ENCODE data around the gene MXRA8.
"Not testable (repeated sequence)": the region's sequence is repeated elsewhere in the genome, so short reads cannot be mapped to it uniquely, and the experiment has no call there.

Gene MXRA8

GRCh38 chr1:1394116-1394515 is 35.8 kb upstream of the MXRA8 start:
- DNase-seq (ENCODE audit: extremely low spot score, insufficient read length, low read depth): no peak
- FAIRE-seq: no peak

- DNase-seq (ENCODE audit: extremely low spot score, insufficient read length, low read depth) (no peak), FAIRE-seq (no peak)
Observed at GRCh38 chr1:1393428-1393827, 35.1 kb upstream of the MXRA8 start.

DNA sequence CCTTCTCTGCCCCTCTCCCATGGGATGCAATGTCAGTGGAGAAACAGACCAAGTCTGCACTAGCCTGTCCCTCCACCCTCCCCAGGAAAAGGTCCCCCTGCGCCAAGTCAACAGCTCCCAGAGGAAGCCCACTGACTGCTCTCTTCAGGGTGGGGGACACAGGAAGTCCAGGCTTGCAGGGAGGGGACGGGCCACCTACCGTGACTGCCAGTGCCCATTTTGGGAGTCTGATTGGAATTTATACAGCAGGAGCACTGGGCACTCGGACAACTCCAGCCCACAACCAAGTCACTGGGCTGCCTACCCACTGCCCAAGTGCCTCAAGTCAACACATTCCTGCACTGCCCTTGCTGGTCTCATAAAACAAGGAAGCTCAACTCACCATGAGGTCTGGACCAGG is 34.7 kb upstream of the MXRA8 start:
- no peak for DNase-seq (ENCODE audit: extremely low spot score, insufficient read length, low read depth)
- FAIRE-seq: no peak

DNA sequence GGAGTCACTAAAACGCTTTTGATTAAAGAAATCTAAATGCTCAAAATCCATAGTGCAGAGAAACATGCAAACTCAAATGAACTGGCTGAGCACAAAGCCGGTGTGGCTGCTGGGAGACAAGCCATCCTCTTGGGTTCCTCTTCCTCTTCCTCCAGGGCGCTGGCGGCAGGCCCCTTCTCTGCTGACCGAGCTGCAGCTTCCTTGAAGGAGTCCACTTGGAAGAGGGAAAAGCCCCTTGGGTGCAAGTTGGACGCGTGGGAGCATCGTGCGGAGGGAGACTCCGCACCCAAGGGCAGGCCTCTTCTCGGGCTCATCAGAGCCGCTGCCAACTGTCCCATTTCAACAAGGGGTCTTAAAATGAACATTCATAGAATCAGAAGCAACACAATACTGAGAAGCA is 32.9 kb upstream of the MXRA8 start:
- FAIRE-seq: no peak
- no peak for DNase-seq (ENCODE audit: extremely low spot score, insufficient read length, low read depth)

GRCh38 chr1:1390675-1391074 is 32.3 kb upstream of the MXRA8 start:
- DNase-seq (ENCODE audit: extremely low spot score, insufficient read length, low read depth) (no peak), FAIRE-seq (no peak)

DNA sequence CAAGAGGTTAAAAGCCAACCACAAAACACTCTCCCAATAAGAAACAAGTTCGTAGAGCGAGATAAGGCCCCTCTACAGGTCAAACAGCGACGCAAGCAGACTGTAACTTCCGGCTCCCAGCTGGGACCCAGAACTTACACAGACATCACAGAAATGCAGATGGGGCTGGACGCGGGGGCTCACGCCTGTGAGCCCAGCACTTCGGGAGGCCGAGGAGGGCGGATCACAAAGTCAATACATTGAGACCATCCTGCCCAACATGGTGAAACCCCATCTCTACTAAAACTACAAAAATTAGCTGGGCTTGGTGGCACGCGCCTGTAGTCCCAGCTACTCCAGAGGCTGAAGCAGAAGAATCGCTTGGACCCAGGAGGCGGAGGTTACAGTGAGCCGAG is 29.7 kb upstream of the MXRA8 start:
- DNase-seq (ENCODE audit: extremely low spot score, insufficient read length, low read depth) (no peak), FAIRE-seq (no peak)

DNA sequence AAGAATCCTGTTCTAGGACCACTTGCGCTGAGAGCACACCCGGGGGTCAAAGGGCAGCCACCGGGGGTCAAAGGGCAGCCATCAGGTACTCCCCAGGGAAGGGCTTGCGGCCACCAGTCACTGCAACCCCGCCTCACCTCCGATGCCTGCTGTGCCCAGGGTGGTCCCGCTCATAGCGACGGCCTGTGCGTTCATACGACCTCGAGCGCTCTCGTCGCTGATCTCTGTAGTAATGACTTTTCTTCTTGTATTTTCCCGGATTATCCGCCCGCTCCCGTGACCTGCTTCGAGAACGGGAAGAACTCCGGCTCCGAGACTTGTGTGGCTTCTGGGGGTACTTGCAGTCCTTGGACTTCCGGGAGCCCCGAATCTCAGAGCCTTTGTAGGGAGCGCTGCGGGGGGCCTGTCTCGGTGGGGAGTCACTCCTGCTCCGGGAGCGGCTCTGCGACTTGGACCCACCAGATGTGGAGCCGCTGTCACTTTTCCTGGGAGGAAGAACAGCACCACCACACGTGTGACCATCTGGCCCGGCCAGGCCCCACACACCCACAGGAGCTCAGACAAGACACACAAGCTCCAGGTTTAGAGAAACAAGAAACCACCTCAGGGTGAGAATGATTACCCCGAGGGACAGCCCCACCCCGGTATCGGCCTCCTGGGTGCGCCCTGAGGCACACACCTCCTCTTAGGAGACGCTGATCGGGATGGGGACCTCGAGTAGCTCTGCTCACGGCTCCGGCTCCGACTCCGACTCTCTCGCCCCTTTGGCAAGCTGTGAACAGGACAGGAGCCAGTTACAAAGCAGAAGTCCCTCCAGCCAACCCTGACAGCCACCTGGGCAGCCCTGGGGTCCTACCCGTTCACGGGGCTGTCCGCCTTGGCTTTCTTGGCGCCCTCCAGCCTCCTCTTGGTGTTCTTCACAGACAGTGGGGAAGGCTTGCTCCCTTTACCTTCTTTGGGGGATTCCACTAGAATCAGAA is 29.0 kb upstream of the MXRA8 start:
- FAIRE-seq: no peak
- no peak for DNase-seq (ENCODE audit: extremely low spot score, insufficient read length, low read depth)

- FAIRE-seq: no peak
- no peak for DNase-seq (ENCODE audit: extremely low spot score, insufficient read length, low read depth)
Observed at GRCh38 chr1:1385931-1386330, 27.6 kb upstream of the MXRA8 start.

DNA sequence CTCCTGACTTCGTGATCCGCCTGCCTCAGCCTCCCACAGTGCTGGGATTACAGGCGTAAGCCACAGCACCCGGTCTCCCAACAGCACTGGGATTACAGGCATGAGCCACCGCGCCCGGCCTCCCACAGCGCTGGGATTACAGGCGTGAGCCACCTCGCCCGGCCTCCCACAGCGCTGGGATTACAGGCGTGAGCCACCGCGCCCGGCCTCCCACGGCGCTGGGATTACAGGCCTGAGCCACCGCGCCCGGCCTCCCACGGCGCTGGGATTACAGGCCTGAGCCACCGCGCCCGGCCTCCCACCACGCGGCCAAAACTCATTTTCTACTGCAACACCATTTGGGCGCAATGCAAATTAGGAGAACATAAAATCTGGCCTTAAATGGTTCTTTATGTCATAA is 27.0 kb upstream of the MXRA8 start:
- FAIRE-seq; DNase-seq (ENCODE audit: extremely low spot score, insufficient read length, low read depth): not testable (repeated sequence)

DNA sequence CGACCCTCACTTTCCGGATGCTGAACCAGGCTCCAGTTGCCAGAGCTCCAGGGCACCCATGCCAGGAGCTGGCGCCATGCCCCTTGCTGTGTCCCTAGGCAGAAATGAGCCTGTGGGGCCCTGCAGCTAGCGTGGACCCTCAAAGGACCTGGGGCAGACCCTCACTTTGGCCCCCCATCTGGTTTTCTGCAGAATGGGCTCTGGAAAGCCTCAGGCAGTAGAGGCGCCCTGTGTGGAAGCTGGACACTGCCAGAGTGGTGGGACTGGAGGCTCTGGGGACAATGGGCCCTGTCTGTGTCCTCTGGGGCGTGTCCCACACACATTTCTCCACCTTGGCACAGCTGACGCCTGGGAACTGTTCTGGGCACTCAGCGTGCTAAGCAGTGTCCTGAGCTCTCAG is 22.9 kb upstream of the MXRA8 start:
- FAIRE-seq: no peak
- DNase-seq (ENCODE audit: extremely low spot score, insufficient read length, low read depth): no peak

DNA sequence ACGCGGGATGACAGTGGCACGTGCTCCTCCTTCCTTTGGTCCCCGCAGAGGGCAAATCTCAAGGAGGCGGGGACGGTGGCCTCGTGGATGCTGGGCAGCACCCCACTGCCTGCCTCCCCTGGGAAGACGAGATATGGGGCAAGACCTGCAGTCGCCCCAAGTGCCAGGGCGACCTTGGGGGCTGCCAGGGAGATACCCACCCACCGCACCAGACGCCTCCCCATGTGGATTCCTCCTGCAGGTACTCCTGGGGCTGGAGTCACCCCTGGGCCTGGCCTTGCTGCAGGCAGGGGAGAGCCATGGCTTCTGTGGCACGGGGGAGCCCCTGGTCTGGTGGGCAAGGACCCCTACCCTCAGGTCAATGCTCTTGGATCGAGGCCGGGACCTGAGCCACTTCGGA is 22.5 kb upstream of the MXRA8 start:
- no peak for DNase-seq (ENCODE audit: extremely low spot score, insufficient read length, low read depth)
- FAIRE-seq: no peak

DNA sequence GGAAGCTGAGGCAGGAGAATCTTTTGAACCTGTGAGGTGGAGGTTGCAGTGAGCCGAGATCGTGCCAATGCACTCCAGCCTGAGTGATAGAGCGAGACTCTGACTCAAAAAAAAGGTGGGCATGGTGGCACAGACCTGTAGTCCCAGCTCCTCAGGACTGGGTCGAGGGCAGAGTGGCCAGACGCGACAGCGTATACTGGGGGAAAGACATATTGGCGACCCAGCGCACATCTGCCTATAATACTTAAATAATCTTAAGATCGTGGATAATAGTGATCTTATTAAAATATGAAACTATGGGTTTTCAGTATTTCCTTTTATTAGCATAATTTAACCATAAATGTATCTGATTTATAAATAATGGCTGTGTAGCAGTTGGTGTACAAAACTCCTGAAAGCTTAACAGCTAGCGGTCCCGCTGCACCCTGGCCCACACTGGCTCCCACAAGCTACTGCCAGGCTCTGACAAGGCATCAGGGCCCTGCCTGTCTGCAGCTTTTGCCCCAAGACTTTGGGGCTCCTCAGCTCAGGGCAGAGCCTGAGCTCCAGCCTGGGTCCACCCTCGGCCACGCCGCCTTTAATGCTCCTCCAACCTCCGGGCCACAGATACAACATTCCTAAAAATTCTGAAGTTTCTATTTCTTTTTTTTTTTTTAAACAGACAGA is 19.3 kb upstream of the MXRA8 start:
- FAIRE-seq: no peak
- no peak for DNase-seq (ENCODE audit: extremely low spot score, insufficient read length, low read depth)

DNA sequence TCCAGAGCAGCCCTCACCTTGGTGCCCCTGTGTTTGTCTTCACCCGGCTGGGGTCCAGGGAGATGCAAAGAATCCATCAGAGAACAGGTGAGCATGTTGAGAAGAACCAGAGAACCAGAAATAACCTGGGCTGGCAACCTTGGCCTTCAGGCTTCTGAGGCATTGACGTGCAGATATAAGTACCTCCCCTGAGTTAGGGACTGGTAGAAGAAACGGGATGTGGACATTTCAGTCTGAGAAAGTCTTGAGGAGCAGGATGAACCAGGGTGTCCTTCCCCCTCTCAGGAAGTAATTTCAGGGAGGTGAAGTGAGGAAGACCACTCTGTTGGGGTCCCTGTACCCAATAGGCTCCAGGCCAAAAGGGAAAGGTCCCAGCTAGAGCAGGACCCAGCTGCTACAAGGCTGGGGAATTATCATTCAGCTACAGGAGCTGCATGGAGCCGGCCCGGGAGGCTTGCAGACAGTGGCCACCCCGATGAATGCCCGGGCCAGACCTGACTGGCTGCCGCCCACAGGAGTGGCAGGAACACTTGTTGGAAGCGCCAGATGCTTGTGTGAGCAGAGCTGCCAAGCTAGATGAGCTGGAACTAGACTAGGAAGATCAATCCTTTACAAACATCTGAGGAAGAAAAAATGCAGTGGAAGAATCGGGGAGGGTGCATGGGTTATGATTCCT is 18.3 kb upstream of the MXRA8 start:
- no peak for FAIRE-seq
- DNase-seq (ENCODE audit: extremely low spot score, insufficient read length, low read depth): no peak

GRCh38 chr1:1374929-1375662 is 16.7 kb upstream of the MXRA8 start, which contains the start of gene AURKAIP1:
Gene AURKAIP1 (minus strand): TSS chr1:1375207. CDS start chr1:1374756, 451 bp downstream.
- peak; percentile 100 for FAIRE-seq
- DNase-seq (ENCODE audit: extremely low spot score, insufficient read length, low read depth): peak; percentile 97

GRCh38 chr1:1374589-1374928 is 16.2 kb upstream of the MXRA8 start:
- FAIRE-seq (no peak), DNase-seq (ENCODE audit: extremely low spot score, insufficient read length, low read depth) (no peak)

- no peak for DNase-seq (ENCODE audit: extremely low spot score, insufficient read length, low read depth)
- FAIRE-seq: no peak
Observed at GRCh38 chr1:1373815-1374588, 15.6 kb upstream of the MXRA8 start.

DNA sequence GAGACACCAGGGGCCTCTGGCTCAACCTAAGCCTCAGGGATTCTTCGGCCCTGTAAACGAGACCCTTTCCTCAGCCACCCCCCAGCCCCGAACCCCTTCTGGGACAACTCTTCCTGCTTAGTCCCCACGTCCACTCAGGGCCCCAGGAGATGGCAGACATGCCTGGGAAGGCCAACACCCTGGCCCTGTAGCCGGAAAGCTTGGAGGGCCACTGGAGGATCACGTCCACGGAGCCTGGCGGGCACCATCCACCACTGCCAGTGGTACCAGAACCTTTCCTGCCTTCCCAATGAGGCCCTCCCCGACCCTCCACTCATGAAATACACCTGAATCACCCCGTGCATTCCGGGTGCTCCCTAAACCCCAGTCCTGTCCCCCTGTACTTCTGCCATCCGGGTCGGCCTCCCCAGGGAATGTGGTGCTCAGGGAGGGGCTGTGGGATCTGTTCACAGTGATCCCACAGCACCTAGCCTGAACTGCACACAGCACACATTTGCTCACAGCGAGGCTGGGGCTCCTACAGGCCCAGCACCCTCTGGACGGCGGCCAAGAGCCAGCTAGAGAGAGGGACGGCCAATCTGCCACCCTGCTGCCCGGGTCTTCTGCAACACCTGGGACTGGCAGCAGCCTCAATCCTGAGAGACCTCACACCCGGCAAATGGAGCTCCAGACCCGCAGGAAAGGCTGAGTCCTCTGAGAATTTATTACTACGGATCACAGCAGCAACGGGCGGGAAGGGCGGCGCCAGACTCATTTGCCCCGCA is 14.9 kb upstream of the MXRA8 start:
- no peak for DNase-seq (ENCODE audit: extremely low spot score, insufficient read length, low read depth)
- FAIRE-seq: no peak

- peak; percentile 9 for FAIRE-seq
- DNase-seq (ENCODE audit: extremely low spot score, insufficient read length, low read depth): peak; percentile 68
Observed at GRCh38 chr1:1371746-1372711, 13.7 kb upstream of the MXRA8 start.
